Testis (tissue), 2 donors: Measurements from ENCODE around the gene RTN4RL2.

Experiments
- CTCF ChIP-seq, 3 experiments: fragments of 450-650 bp in 2 of 3; fragments of 200-600 bp in 1 of 3; sonication (generic) in 1 of 3; IDR thresholded peaks; one replicate each; pipeline ENCODE4 v1.5.1; 2016 to 2019; ENCODE audit warnings: antibody characterized with exemption in 3 of 3, mild to moderate bottlenecking in 2 of 3, moderate library complexity in 1 of 3
- POLR2A ChIP-seq: fragments of 450-650 bp; IDR thresholded peaks from one replicate; pipeline ENCODE4 v1.6.1; 2017; ENCODE audit warnings: antibody characterized with exemption, mild to moderate bottlenecking, moderate library complexity

DNA sequence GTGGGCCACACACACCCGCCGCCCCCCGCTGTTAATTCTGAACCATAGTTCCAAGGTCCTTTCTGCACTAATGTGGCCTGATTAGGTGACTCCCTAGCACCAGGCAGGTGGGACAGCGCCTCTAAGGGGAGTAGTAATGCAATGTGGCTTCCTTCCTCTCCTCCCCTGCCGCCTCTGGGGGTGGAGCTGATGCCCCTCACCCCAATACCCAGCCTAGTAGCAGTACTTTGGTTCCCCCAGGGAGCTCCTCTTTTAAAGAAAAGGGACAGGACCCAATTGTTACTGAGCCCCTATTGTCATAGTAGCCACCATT lies 14.4 kb downstream of the RTN4RL2 start:
- TF ChIP-seq CTCF (IDR thresholded peaks at IDR 0.05) (no peak), POLR2A (no peak)
